Measurements from ENCODE around the gene KANK2.

KANK2 gene

DNA sequence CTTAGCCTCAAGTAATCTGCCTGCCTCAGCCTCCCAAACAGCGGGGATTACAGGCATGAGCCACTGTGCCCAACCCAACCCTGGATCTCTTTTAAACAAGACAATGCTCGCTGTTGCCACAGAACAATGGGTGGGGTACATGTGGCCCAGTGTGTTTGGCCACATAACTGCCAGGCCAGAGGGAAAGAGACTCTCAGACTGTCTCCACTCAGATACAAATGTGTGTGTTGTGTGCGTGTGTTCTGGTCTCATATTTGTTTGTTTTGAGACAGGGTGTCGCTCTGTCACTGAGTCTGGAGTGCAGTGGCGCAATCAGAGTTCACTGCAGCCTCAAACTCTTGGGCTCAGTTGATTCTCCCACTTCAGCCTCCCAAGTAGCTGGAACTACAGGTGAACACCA, 82.3 kb downstream of the KANK2 start:
- no peak for TF ChIP-seq CTCF (IDR thresholded peaks at IDR 0.05)
- Mint-ChIP-seq H3K27me3 (ENCODE audit: low read depth, poor library complexity) (peaks cover 7% of the 10 kb centered on the region), H3K9me3 (no peaks in the 10 kb centered on the region), H3K4me3 (no peak overlapping the region), H3K36me3 (ENCODE audit: low read depth) (peaks cover 83% of the 10 kb centered on the region), H3K27ac (no peak overlapping the region), H3K4me1 (no peaks in the 10 kb centered on the region)
- DNase-seq = no peak

Measured in nephron progenitor cell (in vitro differentiated cells).